OCI-LY1 (cell line): ENCODE results near the gene LZTS3.

Experiments
- H2AFZ ChIP-seq: fragments of 200-600 bp; sonication (generic), shearing (Covaris generic); 2 replicates; pipeline ENCODE4 v1.6.0; 2014; ENCODE audit warnings: antibody characterized with exemption, mild to moderate bottlenecking, low read length
- H3F3A ChIP-seq: fragments of 200-600 bp; sonication (generic), shearing (Covaris generic); 2 replicates; pipeline ENCODE4 v1.6.0; 2014; ENCODE audit warnings: mild to moderate bottlenecking, antibody characterized with exemption, low read length, moderate library complexity; ENCODE audit not compliant: insufficient read depth
- H3K27ac ChIP-seq: fragments of 200-600 bp; sonication (generic); 2 replicates; pipeline ENCODE4 v1.5.1; 2014; ENCODE audit warnings: low read length, mixed run types, mild to moderate bottlenecking, low read depth; ENCODE audit not compliant: poor library complexity, severe bottlenecking
- H3K27me3 ChIP-seq: fragments of 200-600 bp; sonication (generic); 2 replicates; pipeline ENCODE4 v1.6.0; 2014; ENCODE audit warnings: antibody characterized with exemption, mild to moderate bottlenecking, low read length, moderate library complexity; ENCODE audit not compliant: insufficient read depth
- H3K36me3 ChIP-seq: fragments of 200-600 bp; sonication (generic); 2 replicates; pipeline ENCODE4 v1.6.1; 2014; ENCODE audit warnings: mild to moderate bottlenecking, antibody characterized with exemption, low read length, moderate library complexity, mixed read lengths; ENCODE audit not compliant: insufficient read depth
- H3K4me1 ChIP-seq: fragments of 200-600 bp; sonication (generic); 2 replicates; pipeline ENCODE4 v1.5.1; 2014; ENCODE audit warnings: mild to moderate bottlenecking, low read length, moderate library complexity; ENCODE audit not compliant: insufficient read depth, severe bottlenecking
- H3K4me2 ChIP-seq: fragments of 200-600 bp; sonication (generic), shearing (Covaris generic); 2 replicates; pipeline ENCODE4 v1.6.1; 2014; ENCODE audit warnings: low read length
- H3K4me3 ChIP-seq: fragments of 200-600 bp; sonication (generic); 2 replicates; pipeline ENCODE4 v1.5.1; 2014; ENCODE audit warnings: low read length, low read depth, mild to moderate bottlenecking, mixed read lengths; ENCODE audit not compliant: poor library complexity, severe bottlenecking
- H3K79me2 ChIP-seq: fragments of 200-600 bp; shearing (Covaris generic); 2 replicates; pipeline ENCODE4 v1.6.1; 2016; ENCODE audit warnings: mixed run types, low read length, mixed read lengths; ENCODE audit not compliant: insufficient read depth
- H3K9ac ChIP-seq: fragments of 200-600 bp; sonication (generic), shearing (Covaris generic); 2 replicates; pipeline ENCODE4 v1.6.1; 2014; ENCODE audit warnings: mild to moderate bottlenecking, low read length, mixed read lengths
- H3K9me2 ChIP-seq: fragments of 200-600 bp; sonication (generic), shearing (Covaris generic); 2 replicates; pipeline ENCODE4 v1.6.1; 2014; ENCODE audit warnings: low read depth, mild to moderate bottlenecking, low read length, mixed read lengths
- H3K9me3 ChIP-seq: fragments of 200-600 bp; shearing (Covaris generic); 2 replicates; pipeline ENCODE4 v1.6.1; 2014; ENCODE audit warnings: low read length, mixed read lengths
- H4K20me1 ChIP-seq: fragments of 200-600 bp; sonication (generic), shearing (Covaris generic); 2 replicates; pipeline ENCODE4 v1.6.0; 2016; ENCODE audit warnings: mild to moderate bottlenecking, low read length; ENCODE audit not compliant: insufficient read depth
- CTCF ChIP-seq: fragments of 200-600 bp; sonication (generic), shearing (Covaris generic); IDR thresholded peaks from 2 replicates; pipeline ENCODE4 v1.5.1; 2017; ENCODE audit warnings: mild to moderate bottlenecking, antibody characterized with exemption, low read length, moderate library complexity, mixed read lengths
- EZH2 ChIP-seq: fragments of 200-600 bp; sonication (generic), shearing (Covaris generic); IDR thresholded peaks from 2 replicates; pipeline ENCODE4 v1.8.0; 2017; ENCODE audit warnings: borderline replicate concordance, mixed run types, mild to moderate bottlenecking, antibody characterized with exemption, low read length, moderate library complexity, mixed read lengths

Gene LZTS3

GRCh38 chr20:3199206-3199605 lies 25.9 kb upstream of the LZTS3 start:
- H3K9me2 ChIP-seq = no peaks in the 10 kb centered on the region
- peaks cover 7% of the 10 kb centered on the region; the same call in 1 of the 2 replicates for H3K79me2 ChIP-seq
- H3K4me1 ChIP-seq = peaks cover 11% of the 10 kb centered on the region
- H2AFZ ChIP-seq = no peak overlapping the region
- no peak overlapping the region for H3K27ac ChIP-seq
- H3K9ac ChIP-seq = no peak overlapping the region
- H3K27me3 ChIP-seq = no peaks in the 10 kb centered on the region
- no peaks in the 10 kb centered on the region for H4K20me1 ChIP-seq
- no peak overlapping the region for H3K4me3 ChIP-seq
- TF ChIP-seq EZH2 (no peak), CTCF (no peak)
- H3K4me2 ChIP-seq = no peak overlapping the region
- H3K9me3 ChIP-seq = no peaks in the 10 kb centered on the region
- H3F3A ChIP-seq = no peaks in the 10 kb centered on the region
- H3K36me3 ChIP-seq = peaks cover 61% of the 10 kb centered on the region

DNA sequence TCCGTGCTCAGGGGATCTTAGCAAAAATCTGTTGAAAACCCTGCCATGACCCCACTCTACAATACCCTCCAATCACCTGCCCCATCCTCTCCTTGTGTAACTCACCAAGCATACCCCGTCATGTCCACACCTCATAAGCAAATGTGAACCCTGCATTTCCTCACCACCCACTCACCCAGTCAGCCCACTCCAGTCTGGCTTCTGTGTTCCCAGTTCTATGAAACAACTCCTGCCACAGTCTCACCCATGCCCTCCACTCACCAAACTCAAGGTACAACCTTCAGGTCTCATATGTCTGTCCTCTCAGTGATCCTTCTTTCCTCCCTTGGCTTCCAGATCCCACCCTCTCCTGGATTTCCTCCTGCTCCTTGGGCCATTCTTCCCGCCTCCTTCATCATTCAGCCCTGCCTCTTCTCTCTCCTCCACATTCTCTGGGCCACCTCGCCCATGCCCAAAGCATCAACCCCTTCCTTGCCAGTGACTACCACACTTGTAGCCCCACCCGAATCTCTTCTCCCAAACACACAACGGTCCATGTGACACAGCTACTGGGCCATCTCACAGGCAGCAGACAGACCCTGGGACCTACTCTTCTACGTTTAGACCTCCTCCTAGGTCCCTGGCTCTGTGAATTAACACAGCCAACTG lies 22.4 kb upstream of the LZTS3 start:
- H3K27ac ChIP-seq = no peak overlapping the region
- H3K79me2 ChIP-seq = no peaks in the 10 kb centered on the region
- no peaks in the 10 kb centered on the region for H3K4me1 ChIP-seq
- H3K9me2 ChIP-seq = no peaks in the 10 kb centered on the region
- H3K4me2 ChIP-seq = no peak overlapping the region
- H3K4me3 ChIP-seq = no peak overlapping the region
- no peak overlapping the region for H3K9ac ChIP-seq
- H4K20me1 ChIP-seq = no peaks in the 10 kb centered on the region
- H2AFZ ChIP-seq = no peak overlapping the region
- no peaks in the 10 kb centered on the region for H3K9me3 ChIP-seq
- no peaks in the 10 kb centered on the region for H3K27me3 ChIP-seq
- no peak for TF ChIP-seq CTCF
- no peak for TF ChIP-seq EZH2
- H3F3A ChIP-seq = no peaks in the 10 kb centered on the region
- H3K36me3 ChIP-seq = peaks cover 77% of the 10 kb centered on the region

DNA sequence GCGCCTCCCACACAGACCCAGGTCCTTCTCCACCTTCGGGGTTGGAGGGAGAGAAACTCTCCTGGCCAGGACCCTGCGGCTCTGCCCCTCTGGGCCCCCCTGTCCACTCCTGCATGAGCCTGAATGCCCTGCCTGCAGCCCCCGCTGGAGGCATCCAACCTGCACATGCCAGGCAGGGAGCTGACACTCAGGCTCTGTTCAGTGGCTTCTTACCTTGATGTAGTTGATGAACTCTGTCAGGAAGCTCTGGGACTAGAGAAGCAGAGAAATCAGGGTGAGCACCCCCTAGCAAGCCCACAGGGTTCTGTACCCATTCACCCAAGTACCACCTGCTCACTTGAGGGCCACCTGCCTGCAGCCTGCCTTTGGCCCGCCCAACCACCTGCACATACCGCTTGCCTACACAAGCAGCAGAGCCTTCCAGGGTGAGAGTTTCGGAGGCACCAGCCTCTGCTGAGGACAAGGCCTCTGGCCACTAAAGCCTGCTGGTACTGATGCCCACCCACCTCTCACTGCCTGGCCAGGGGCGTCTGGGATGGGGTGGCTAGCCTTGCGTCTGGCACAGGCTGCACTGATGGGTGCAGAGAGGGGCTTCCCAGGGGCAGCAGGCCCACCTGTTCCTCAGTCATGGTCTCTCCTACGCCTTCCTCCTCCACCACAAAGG lies 21.4 kb upstream of the LZTS3 start:
- Histone ChIP-seq H3K9me2 (no peaks in the 10 kb centered on the region), H2AFZ (no peak overlapping the region), H3K36me3 (peaks cover 74% of the 10 kb centered on the region), H3K9me3 (no peaks in the 10 kb centered on the region), H4K20me1 (no peaks in the 10 kb centered on the region), H3K4me3 (no peak overlapping the region), H3K4me2 (no peak overlapping the region), H3K9ac (no peak overlapping the region), H3K27me3 (no peaks in the 10 kb centered on the region), H3K27ac (no peak overlapping the region), H3F3A (no peaks in the 10 kb centered on the region), H3K4me1 (no peaks in the 10 kb centered on the region), H3K79me2 (no peaks in the 10 kb centered on the region)
- no peak for TF ChIP-seq CTCF
